Fibroblast of villous mesenchyme (primary cell): ENCODE data around the gene PIWIL4. TPM values are rescaled to one million over a fixed set of nuclear protein-coding genes. Genes with fewer than 3 reads are reported as not detected.

Source experiments
- DNase-seq: peaks from one replicate; pipeline ENCODE4 v3.0.0-alpha.2; 2010; ENCODE audit warnings: low read depth
- H3K4me3 ChIP-seq: 2 replicates; pipeline ENCODE4 v1.5.1; 2011; ENCODE audit warnings: low read depth, mild to moderate bottlenecking, low read length
- total RNA-seq: library from RNA; depleted of rRNA; stranded (reverse); fragments of >200 nt; gene quantifications from 2 replicates; pipeline ENCODE4 v1.2.3, GENCODE V29; 2012
- TF ChIP-seq, protein P1 (sequence below): IDR thresholded peaks from 2 replicates; pipeline ENCODE4 v1.5.1; 2012; ENCODE audit warnings: low read depth, mild to moderate bottlenecking, low read length; ENCODE audit not compliant: insufficient read depth

The PIWIL4 gene
- total RNA-seq: 0.64 and 0.86 TPM in 2 replicates

DNA sequence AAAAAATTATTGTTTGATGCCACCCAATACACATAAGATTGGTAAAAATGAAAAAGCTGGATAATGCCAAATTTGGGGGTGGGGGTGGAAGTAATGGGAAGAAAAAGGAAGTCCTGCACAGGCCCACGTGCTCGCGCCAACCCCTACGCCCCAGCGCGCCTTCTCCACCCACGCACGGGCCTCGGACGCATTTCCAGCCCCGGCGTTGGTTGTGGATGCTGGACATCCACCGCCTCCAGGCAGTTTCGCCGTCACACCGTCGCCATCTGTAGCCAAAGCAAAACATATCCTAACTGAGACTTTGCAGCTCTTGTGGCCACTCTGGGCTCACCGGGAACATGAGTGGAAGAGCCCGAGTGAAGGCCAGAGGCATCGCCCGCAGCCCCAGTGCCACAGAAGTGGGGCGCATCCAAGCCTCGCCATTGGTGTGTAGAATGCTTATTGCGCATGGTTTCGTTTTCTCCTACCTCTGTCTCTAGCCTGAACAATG lies at the start of gene PIWIL4:
Gene PIWIL4 (plus strand): TSS at position 188 of the 490 bp plus-strand sequence. CDS start 151 bp downstream, at position 339.
- TF ChIP-seq, protein P1, sequence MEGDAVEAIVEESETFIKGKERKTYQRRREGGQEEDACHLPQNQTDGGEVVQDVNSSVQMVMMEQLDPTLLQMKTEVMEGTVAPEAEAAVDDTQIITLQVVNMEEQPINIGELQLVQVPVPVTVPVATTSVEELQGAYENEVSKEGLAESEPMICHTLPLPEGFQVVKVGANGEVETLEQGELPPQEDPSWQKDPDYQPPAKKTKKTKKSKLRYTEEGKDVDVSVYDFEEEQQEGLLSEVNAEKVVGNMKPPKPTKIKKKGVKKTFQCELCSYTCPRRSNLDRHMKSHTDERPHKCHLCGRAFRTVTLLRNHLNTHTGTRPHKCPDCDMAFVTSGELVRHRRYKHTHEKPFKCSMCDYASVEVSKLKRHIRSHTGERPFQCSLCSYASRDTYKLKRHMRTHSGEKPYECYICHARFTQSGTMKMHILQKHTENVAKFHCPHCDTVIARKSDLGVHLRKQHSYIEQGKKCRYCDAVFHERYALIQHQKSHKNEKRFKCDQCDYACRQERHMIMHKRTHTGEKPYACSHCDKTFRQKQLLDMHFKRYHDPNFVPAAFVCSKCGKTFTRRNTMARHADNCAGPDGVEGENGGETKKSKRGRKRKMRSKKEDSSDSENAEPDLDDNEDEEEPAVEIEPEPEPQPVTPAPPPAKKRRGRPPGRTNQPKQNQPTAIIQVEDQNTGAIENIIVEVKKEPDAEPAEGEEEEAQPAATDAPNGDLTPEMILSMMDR: no peak
- no peak for DNase-seq
- H3K4me3 ChIP-seq: no peak within 1 kb of the TSS

DNA sequence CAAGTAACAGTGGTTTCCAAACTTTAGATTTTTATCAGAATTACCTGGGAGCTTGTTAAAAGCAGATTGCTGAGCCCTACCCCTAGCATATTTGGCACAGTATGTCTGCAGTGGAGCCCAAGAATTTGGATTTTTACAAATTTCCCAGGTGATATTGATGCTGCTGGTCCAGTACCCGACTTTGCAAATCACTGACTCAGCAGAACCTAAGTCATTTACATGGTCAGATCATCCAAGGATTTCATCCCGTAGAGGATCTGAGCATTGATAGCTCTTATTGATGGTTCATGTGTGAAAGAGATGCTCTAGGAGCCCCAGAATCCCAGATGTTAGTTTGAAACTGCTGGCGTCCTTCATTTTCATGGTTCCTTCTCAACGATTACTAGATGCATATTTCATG lies 48.9 kb upstream of the PIWIL4 start:
- TF ChIP-seq, protein P1: no peak
- DNase-seq: no peak
- no peak overlapping the region for H3K4me3 ChIP-seq

DNA sequence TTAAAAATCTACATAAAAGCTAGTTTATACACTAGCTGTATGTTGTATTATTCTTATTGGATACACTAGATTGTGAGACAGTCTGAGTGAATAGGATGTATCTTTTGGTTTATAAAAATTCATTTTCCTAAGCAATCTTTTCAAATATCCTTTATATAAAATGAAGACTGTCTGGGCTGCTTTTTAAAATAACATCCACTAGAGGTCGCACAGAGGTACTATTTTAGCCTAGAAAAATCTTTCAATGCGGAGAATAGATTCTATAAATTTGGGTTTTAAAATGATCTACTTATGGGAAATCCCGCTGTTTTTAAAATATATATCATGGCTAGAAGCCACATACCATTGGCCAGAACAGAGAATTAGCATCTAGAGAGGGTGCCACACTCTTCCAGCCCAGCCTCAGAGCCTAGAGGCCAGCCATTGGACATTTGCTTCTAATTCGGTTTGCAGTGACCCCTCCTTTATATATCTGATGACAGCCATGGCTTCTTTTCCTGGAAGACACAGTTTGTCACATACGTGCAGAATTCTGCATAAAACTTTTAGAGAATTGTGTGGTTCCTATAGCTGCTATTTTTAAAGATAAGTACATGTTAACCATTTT lies 47.6 kb upstream of the PIWIL4 start:
- H3K4me3 ChIP-seq: no peak overlapping the region
- peak; percentile 38 for DNase-seq
- TF ChIP-seq, protein P1: peak; percentile 56

DNA sequence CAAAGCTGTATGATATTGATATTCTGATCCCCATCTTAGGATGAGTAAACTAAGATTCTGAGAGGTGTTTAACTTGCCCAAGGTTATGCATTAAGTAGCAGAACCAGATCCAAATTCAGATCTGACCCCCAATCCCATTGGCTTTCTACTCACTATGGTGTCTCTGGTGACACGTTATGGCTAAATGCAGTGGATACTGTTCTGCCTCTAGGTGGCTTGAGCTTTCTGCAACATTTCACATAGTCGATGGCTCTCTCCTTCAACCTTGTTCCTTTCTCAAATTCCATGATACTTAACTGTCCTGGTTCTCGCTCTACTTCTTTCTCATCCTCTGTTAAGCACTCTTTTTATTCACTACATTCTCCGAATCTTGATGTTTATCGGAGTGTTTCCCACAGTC lies 45.5 kb upstream of the PIWIL4 start:
- H3K4me3 ChIP-seq: no peak overlapping the region
- DNase-seq: peak; percentile 20

DNA sequence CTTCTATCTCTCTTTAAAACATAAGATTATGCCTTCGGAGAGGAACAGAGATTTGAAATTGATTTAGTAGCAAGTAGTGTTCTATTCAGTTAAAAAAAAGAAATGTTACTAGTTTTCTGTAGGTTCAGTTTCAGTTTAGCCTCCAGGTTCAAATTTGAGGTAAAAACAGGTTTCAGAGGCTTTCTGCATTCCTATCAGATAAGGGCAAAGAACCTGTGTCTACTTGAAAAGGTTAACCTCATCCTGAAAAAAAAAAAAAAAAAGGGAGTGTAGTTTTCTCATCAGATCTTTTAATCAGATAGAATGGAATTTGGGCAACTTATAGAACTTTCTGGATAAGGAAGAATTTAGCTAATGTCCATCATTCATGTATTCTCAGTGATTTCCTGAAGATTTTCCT lies 42.8 kb upstream of the PIWIL4 start:
- H3K4me3 ChIP-seq: no peak overlapping the region
- TF ChIP-seq, protein P1: no peak
- no peak for DNase-seq

More for the DNA sequence above, 45.5 kb upstream of the PIWIL4 start:
- TF ChIP-seq, protein P1: peak; percentile 54

DNA sequence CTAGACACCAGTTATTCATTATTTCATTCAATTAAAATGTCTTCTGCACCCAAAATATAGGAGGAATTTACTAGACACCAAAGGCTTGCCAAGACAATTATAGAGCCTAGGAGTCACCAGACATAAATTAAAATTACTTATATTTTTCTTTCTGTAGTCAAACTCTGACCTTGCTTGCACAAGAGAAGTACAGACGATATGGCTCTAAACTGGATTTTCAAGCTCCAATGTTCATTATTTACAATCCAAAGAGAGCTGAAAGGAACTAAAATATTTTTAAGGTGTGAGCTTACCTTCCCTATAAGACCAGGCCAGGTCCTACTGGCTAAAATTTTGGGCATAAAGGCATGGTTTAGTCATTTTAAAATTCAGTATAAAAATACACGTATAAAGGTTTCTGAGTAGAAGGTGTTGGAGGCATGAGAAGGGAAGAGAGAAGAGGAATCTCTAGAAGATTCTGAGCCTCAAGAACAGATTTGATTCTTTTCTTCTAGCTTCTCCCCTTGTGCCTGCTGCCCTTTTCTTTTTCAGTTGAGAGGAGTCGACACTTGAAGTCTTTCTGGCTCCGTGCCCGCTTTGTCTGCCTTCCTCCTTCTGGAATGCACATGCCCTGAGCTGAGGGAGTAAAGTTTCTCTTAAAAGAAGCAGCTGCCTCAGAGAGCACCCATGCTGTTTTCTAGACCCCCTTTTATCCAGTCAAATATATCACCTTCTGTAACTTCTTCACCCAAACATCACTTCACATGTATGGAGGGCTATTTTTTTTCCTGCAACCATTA lies 41.4 kb upstream of the PIWIL4 start:
- no peak overlapping the region for H3K4me3 ChIP-seq
- DNase-seq: peak; percentile 50
- TF ChIP-seq, protein P1: no peak
